Body of pancreas (tissue), 4 donors: Measurements from ENCODE around the gene PCBP3.

Experiments used
- POLR2A ChIP-seq, 3 donors: fragments of 450-650 bp; IDR thresholded peaks; one replicate each; pipeline ENCODE4 v1.6.1; 2016; ENCODE audit warnings: antibody characterized with exemption in 3 of 3, mild to moderate bottlenecking in 2 of 3
- TF ChIP-seq, protein P1 (sequence below), 7 experiments: fragments of 450-650 bp in 4 of 7; fragments of 200-600 bp in 3 of 7; sonication (generic) in 3 of 7; IDR thresholded peaks; one replicate each; pipeline ENCODE4 v1.5.1; 2016 to 2019; ENCODE audit warnings: antibody characterized with exemption in 7 of 7

DNA sequence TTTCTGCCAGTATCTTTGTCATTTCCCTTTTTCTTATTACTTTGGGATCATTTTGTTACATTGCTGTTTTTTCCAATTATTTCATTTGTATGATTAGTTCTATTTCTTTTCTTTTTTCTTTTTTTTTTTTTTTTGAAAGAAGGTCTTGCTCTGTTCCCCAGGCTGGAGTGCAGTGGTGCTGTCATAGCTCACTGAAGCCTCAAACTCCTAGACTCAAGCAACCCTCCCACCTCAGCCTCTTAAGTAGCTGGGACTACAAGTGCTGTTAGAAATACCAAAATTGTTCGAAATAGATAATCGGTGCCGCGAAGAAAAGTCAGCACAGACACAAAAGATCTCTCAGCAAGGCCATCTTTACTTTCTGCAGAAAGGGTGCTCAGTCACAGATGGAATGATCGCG is 311.4 kb downstream of the PCBP3 start:
- TF ChIP-seq, protein P1, sequence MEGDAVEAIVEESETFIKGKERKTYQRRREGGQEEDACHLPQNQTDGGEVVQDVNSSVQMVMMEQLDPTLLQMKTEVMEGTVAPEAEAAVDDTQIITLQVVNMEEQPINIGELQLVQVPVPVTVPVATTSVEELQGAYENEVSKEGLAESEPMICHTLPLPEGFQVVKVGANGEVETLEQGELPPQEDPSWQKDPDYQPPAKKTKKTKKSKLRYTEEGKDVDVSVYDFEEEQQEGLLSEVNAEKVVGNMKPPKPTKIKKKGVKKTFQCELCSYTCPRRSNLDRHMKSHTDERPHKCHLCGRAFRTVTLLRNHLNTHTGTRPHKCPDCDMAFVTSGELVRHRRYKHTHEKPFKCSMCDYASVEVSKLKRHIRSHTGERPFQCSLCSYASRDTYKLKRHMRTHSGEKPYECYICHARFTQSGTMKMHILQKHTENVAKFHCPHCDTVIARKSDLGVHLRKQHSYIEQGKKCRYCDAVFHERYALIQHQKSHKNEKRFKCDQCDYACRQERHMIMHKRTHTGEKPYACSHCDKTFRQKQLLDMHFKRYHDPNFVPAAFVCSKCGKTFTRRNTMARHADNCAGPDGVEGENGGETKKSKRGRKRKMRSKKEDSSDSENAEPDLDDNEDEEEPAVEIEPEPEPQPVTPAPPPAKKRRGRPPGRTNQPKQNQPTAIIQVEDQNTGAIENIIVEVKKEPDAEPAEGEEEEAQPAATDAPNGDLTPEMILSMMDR (IDR thresholded peaks at IDR 0.05): no peak
- TF ChIP-seq POLR2A (IDR thresholded peaks at IDR 0.05): no peak
